A673 (cell line): ENCODE measurements around the gene KCNRG. TPM values are rescaled to one million over a fixed set of nuclear protein-coding genes. Genes with fewer than 3 reads are reported as not detected.
"Not testable (repeated sequence)": the region's sequence is repeated elsewhere in the genome, so short reads cannot be mapped to it uniquely, and the experiment has no call there.

Experiments used
- BruUV-seq: library from RNA; stranded (reverse); fragments of 400-500 nt; replicated peaks from 2 replicates; lab custom pipeline; 2021; lab: Mats Ljungman, UMichigan
- CTCF ChIA-PET: fragments of 300-600 bp; sonication (Branson Sonifier 250); formaldehyde crosslinking; loops from one replicate; lab custom pipeline; 2022; ENCODE audit warnings: antibody characterized with exemption; lab: Charles Lee
- POLR2A ChIA-PET: fragments of 300-600 bp; sonication (Branson Sonifier 250); formaldehyde crosslinking; loops from one replicate; lab custom pipeline; 2022; ENCODE audit warnings: antibody characterized with exemption; ENCODE audit not compliant: low non-redundant PET; lab: Charles Lee
- DNase-seq: peaks from one replicate; pipeline ENCODE4 v3.0.0-alpha.2; 2015; ENCODE audit warnings: low spot score
- H3K27ac ChIP-seq: fragments of 200-600 bp; sonication (generic); 2 replicates; pipeline ENCODE4 v1.5.1; 2016; ENCODE audit warnings: mixed run types, low read depth, mild to moderate bottlenecking, mixed read lengths, antibody characterized with exemption, low read length; ENCODE audit not compliant: poor library complexity, severe bottlenecking
- H3K27me3 ChIP-seq: fragments of 200-600 bp; sonication (generic); replicated peaks from 2 replicates; pipeline ENCODE4 v1.6.1; 2017; ENCODE audit warnings: mixed run types, low read depth, mild to moderate bottlenecking, mixed read lengths, antibody characterized with exemption, low read length; ENCODE audit not compliant: insufficient read depth, poor library complexity
- H3K36me3 ChIP-seq: fragments of 200-600 bp; sonication (generic); 2 replicates; pipeline ENCODE4 v1.6.1; 2016; ENCODE audit warnings: mixed run types, mild to moderate bottlenecking, mixed read lengths, antibody characterized with exemption, low read length; ENCODE audit not compliant: insufficient read depth, poor library complexity, severe bottlenecking
- H3K4me1 ChIP-seq: fragments of 200-600 bp; sonication (generic); 2 replicates; pipeline ENCODE4 v1.6.1; 2017; ENCODE audit warnings: mixed run types, mild to moderate bottlenecking, mixed read lengths, antibody characterized with exemption, low read length; ENCODE audit not compliant: insufficient read depth, poor library complexity, severe bottlenecking
- H3K4me3 ChIP-seq: fragments of 200-600 bp; sonication (generic); 2 replicates; pipeline ENCODE4 v1.5.1; 2016; ENCODE audit warnings: low read depth, mixed run types, mild to moderate bottlenecking, mixed read lengths, low read length; ENCODE audit not compliant: poor library complexity, severe bottlenecking
- H3K9me3 ChIP-seq: fragments of 200-600 bp; sonication (generic); 2 replicates; pipeline ENCODE4 v1.6.1; 2016; ENCODE audit warnings: mixed run types, low read depth, mild to moderate bottlenecking, mixed read lengths, antibody characterized with exemption, low read length; ENCODE audit not compliant: poor library complexity, severe bottlenecking
- EZH2 ChIP-seq: fragments of 200-600 bp; sonication (generic); IDR thresholded peaks from 2 replicates; pipeline ENCODE4 v1.6.1; 2017; ENCODE audit warnings: borderline replicate concordance, low read depth, mild to moderate bottlenecking, mixed read lengths, antibody characterized with exemption, low read length; ENCODE audit not compliant: poor library complexity, severe bottlenecking
- intact Hi-C: fragments of 100-400 bp; cut with micrococcal nuclease; formaldehyde crosslinking; loops from one replicate; pipeline ENCODE4 v1.10.0; 2022; ENCODE audit not compliant: unreplicated experiment
- total RNA-seq: library from RNA; stranded (reverse); gene quantifications from 2 replicates; pipeline ENCODE4 v1.2.3, GENCODE V29; 2021
- TF ChIP-seq, protein P1 (sequence below): fragments of 300-800, 200-600 bp; sonication (generic); conservative IDR thresholded peaks from 2 replicates; pipeline ENCODE4 v1.5.1; 2017; ENCODE audit warnings: low read depth, mild to moderate bottlenecking, antibody characterized with exemption, low read length, moderate library complexity, mixed read lengths

KCNRG gene
- total RNA-seq, 1 experiment from 2014 or later = 2.1 TPM

DNA sequence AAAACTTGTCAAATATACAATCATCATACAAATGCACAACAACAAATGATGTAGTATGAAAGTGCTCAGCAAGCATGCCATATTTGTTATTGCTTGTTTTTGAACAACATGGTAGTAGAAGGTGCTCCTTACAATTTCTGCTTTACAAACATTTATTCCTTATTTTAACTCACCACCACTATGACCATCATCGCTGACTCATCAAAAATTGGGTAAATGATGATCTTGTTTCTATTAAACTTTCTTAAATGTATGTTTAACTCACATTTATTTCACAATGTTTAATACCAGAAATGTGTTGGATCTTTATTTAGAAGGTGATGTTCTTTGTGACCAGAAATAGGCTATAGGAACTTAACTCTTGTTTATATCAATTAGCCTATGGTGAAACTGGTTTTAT, 45.5 kb downstream of the KCNRG start:
- no peak overlapping the region for H3K27ac ChIP-seq
- intact Hi-C loops = no loop called here
- no peaks in the 10 kb centered on the region for H3K4me1 ChIP-seq
- ChIA-PET CTCF (no interaction called here), POLR2A (no interaction called here)
- H3K9me3 ChIP-seq = no peaks in the 10 kb centered on the region
- no TSS peak for BruUV-seq
- no peak overlapping the region for H3K4me3 ChIP-seq
- TF ChIP-seq, protein P1, sequence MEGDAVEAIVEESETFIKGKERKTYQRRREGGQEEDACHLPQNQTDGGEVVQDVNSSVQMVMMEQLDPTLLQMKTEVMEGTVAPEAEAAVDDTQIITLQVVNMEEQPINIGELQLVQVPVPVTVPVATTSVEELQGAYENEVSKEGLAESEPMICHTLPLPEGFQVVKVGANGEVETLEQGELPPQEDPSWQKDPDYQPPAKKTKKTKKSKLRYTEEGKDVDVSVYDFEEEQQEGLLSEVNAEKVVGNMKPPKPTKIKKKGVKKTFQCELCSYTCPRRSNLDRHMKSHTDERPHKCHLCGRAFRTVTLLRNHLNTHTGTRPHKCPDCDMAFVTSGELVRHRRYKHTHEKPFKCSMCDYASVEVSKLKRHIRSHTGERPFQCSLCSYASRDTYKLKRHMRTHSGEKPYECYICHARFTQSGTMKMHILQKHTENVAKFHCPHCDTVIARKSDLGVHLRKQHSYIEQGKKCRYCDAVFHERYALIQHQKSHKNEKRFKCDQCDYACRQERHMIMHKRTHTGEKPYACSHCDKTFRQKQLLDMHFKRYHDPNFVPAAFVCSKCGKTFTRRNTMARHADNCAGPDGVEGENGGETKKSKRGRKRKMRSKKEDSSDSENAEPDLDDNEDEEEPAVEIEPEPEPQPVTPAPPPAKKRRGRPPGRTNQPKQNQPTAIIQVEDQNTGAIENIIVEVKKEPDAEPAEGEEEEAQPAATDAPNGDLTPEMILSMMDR = no peak
- no peak for TF ChIP-seq EZH2
- peaks cover 50% of the 10 kb centered on the region for H3K36me3 ChIP-seq
- no peaks in the 10 kb centered on the region for H3K27me3 ChIP-seq
- DNase-seq = no peak

DNA sequence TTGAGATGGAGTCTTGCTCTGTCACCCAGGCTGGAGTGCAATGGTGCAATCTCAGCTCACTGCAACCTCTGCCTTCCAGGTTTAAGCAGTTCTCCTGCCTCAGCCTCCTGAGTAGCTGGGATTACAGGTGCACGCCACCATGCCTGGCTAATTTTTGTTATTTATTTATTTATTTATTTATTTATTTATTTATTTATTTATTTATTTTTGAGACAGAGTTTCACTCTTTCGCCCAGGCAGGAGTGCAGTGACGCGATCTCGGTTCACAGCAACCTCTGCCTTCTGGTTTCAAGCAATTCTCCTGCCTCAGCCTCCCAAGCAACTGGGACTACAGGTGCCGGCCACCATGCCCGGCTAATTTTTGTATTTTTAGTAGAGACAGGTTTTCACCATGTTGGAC, 47.1 kb downstream of the KCNRG start:
- H3K27me3 ChIP-seq, BruUV-seq, H3K27ac ChIP-seq, CTCF ChIA-PET, H3K4me3 ChIP-seq, H3K4me1 ChIP-seq, POLR2A ChIA-PET, intact Hi-C loops, H3K9me3 ChIP-seq, DNase-seq: not testable (repeated sequence)
- peaks cover 54% of the 10 kb centered on the region for H3K36me3 ChIP-seq

DNA sequence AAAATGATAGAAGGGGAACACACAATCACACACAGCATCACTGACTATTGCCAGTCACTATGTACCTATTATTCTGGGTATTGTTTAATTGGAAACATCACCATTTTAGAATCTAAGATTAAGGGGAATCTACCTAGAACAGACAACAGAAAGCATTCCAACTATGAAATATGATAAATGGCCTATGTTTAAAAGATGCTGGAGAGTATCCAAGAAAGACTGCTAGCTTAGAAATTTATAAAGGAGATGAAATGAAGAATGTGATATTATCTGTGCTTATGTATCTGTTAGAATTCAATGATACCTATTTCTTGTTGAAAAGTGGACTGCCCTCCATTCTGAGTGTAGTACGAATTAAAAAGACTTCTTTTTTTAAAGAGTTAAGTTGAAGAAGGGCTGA, 50.5 kb downstream of the KCNRG start:
- POLR2A ChIA-PET = no interaction called here
- Histone ChIP-seq H3K36me3 (peaks cover 53% of the 10 kb centered on the region), H3K4me3 (no peak overlapping the region), H3K9me3 (no peaks in the 10 kb centered on the region), H3K4me1 (peaks cover 18% of the 10 kb centered on the region), H3K27ac (no peak overlapping the region), H3K27me3 (no peaks in the 10 kb centered on the region)
- DNase-seq = no peak
- intact Hi-C loops = no loop called here
- CTCF ChIA-PET = no interaction called here
- BruUV-seq = no TSS peak
- TF ChIP-seq EZH2 = no peak
- TF ChIP-seq, protein P1 = no peak

DNA sequence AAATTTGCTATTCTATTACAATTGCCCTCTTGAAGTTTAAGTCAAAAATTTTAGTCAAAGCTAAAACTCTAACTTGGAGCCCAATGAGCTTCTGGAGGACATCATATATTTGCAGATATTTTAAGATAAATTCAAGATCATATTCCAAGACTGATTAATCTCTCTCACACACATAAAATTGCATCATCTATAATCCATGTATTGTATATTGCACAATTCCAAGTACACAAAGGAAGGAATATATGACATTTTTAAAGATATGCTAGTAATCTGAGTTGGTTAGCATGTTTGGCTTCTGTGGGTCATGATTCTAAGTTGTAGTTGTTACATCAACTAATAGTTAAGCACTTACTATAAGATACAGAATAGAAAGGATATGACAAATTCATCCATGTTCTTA, 53.3 kb downstream of the KCNRG start:
- CTCF ChIA-PET = no interaction called here
- intact Hi-C loops = no loop called here
- POLR2A ChIA-PET = no interaction called here
- peak overlapping the region; percentile 43 for H3K27ac ChIP-seq
- no peak for DNase-seq
- TF ChIP-seq, protein P1 = no peak
- no peak for TF ChIP-seq EZH2
- no peaks in the 10 kb centered on the region for H3K27me3 ChIP-seq
- H3K36me3 ChIP-seq = peaks cover 57% of the 10 kb centered on the region
- H3K4me3 ChIP-seq = no peak overlapping the region
- no TSS peak for BruUV-seq
- no peaks in the 10 kb centered on the region for H3K9me3 ChIP-seq
- H3K4me1 ChIP-seq = peaks cover 36% of the 10 kb centered on the region
